Ishikawa (cell line): ENCODE results near the gene FOXG1.

Experiments
- EP300 ChIP-seq: IDR thresholded peaks from 2 replicates; pipeline ENCODE4 v1.6.1; 2012; ENCODE audit warnings: borderline replicate concordance
- FOXM1 ChIP-seq: IDR thresholded peaks from 2 replicates; pipeline ENCODE4 v1.6.1; 2012; ENCODE audit warnings: low read depth, borderline replicate concordance
- RAD21 ChIP-seq: IDR thresholded peaks from 2 replicates; pipeline ENCODE4 v1.6.1; 2012; ENCODE audit warnings: low read depth
- TAF1 ChIP-seq: IDR thresholded peaks from 2 replicates; pipeline ENCODE4 v1.6.1; 2012; ENCODE audit warnings: low read depth, mild to moderate bottlenecking
- TF ChIP-seq, protein P1 (sequence below): IDR thresholded peaks from 2 replicates; pipeline ENCODE4 v1.6.1; 2012; ENCODE audit warnings: low read depth, mild to moderate bottlenecking

DNA sequence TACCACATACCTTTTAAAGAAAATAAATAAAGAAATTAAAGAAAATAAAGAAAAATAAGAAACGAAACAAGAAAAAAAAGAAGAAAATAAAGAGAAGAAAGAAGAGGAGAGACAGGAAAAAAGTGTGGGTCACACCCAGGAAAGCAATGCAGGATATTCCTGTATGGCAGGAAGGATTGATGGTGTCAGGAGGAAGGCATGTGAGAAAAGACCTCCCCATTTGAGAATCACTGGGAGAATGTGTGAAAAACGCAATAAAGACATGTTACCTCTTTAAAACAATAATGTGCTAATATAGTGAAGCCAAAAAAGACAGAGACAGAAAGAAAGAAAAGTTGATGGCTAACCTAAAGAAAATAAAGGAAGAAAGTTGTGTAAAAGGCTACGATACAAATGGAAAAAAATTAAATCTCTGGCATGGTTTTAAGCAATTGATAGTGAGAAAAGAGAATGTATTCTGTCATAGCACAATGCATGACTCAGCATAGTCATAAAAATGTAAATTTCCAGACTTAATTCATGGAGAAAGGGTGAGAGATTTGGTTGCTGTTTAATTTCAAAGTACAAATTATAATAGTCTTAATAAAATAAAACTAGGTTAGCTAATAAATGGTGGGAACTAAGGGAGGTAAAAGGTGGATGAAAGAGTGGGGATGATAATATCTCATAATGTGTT is 24.3 kb upstream of the FOXG1 start:
- TF ChIP-seq FOXM1 (no peak), TAF1 (no peak), EP300 (no peak), RAD21 (no peak)
- TF ChIP-seq, protein P1, sequence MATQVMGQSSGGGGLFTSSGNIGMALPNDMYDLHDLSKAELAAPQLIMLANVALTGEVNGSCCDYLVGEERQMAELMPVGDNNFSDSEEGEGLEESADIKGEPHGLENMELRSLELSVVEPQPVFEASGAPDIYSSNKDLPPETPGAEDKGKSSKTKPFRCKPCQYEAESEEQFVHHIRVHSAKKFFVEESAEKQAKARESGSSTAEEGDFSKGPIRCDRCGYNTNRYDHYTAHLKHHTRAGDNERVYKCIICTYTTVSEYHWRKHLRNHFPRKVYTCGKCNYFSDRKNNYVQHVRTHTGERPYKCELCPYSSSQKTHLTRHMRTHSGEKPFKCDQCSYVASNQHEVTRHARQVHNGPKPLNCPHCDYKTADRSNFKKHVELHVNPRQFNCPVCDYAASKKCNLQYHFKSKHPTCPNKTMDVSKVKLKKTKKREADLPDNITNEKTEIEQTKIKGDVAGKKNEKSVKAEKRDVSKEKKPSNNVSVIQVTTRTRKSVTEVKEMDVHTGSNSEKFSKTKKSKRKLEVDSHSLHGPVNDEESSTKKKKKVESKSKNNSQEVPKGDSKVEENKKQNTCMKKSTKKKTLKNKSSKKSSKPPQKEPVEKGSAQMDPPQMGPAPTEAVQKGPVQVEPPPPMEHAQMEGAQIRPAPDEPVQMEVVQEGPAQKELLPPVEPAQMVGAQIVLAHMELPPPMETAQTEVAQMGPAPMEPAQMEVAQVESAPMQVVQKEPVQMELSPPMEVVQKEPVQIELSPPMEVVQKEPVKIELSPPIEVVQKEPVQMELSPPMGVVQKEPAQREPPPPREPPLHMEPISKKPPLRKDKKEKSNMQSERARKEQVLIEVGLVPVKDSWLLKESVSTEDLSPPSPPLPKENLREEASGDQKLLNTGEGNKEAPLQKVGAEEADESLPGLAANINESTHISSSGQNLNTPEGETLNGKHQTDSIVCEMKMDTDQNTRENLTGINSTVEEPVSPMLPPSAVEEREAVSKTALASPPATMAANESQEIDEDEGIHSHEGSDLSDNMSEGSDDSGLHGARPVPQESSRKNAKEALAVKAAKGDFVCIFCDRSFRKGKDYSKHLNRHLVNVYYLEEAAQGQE = no peak
